Keratinocyte (primary cell): ENCODE results near the gene OR52K2.

Source experiments
- CTCF ChIP-seq, 3 experiments: IDR thresholded peaks in 1 of 3; conservative IDR thresholded peaks in 1 of 3; optimal IDR thresholded peaks in 1 of 3; 2 replicates in 2 of 3; 3 replicates in 1 of 3; pipeline versions ENCODE3 to v1.5.1; 2011; ENCODE audit warnings: low read length in 3 of 3, mild to moderate bottlenecking in 3 of 3, moderate library complexity in 2 of 3, control low read depth in 1 of 3, inconsistent platforms in 1 of 3; ENCODE audit not compliant: insufficient read depth in 2 of 3; ENCODE audit errors: extremely low read depth in 1 of 3
- EZH2 ChIP-seq: IDR thresholded peaks from one replicate; pipeline ENCODE4 v1.6.1; 2012; ENCODE audit warnings: inconsistent platforms, mild to moderate bottlenecking, low read length, moderate library complexity

GRCh38 chr11:4466131-4466870 lies 17.2 kb downstream of the OR52K2 start:
- TF ChIP-seq CTCF (optimal IDR thresholded peaks at IDR 0.05 in 1 of 3, IDR thresholded peaks at IDR 0.05 in 1 of 3, conservative IDR thresholded peaks at IDR 0.05 in 1 of 3; ENCODE audit: extremely low read depth in 1 of 3, insufficient read depth in 2 of 3, low read length in 3 of 3), result no peak
- no peak for TF ChIP-seq EZH2
